ENCODE results near the gene DHX29. TPM values are rescaled to one million over a fixed set of nuclear protein-coding genes. Genes with fewer than 3 reads are reported as not detected.

The DHX29 gene
- total RNA-seq, 1 donor from 2014 or later = 28.3 TPM

DNA sequence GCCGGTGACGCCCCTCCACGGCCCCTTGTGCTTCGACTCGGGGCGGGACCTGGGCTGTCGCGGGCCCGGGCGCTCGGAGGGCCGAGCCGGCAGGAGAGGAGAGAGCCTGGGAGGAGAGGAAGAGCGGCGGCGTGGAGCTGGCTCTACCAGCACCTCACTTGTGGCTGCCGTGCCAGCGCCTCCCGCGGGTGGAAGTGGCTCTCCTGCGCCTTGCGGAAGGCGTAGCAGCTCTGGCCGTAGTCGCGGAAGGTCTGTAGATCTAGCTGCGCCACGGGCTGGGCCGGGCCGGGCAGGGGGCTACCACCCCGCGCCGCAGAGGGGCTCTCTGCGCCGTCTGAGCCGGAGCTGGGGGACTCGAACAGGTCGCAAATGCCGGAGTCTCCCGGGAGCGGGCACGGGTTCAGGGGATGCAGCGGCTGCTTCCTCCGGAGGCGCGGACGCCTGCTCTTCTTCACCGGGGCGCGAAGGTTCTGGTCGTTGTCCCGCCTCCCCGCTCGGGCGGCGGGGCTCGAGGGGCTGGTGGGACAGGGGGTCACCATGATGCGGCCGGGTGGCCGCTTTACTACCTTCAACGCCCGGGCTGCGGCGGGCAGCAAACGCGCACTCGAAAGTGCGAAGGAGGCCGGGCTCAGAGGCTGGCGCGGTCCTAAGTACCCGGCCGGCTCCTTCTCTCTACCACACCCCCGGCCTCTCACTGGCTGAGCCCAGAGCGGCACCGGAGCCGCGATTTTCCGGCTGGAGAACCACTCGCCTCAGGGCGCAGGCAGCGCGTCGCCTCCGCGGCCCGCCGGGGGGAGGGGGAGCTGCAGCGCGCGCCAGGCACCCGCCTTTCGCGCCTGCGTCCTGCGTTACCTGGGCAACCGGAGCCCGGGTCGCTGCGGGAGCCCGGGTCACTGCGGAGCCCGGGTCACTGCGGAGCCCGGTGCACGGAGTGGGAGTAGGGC lies 74.2 kb downstream of the DHX29 start, which contains the start of gene CCNO:
Gene CCNO (minus strand): TSS at position 624 of the 944 bp plus-strand sequence. CDS start 85 bp downstream, at position 539.
- DNase-seq (ENCODE audit: low spot score) = no peak

DNA sequence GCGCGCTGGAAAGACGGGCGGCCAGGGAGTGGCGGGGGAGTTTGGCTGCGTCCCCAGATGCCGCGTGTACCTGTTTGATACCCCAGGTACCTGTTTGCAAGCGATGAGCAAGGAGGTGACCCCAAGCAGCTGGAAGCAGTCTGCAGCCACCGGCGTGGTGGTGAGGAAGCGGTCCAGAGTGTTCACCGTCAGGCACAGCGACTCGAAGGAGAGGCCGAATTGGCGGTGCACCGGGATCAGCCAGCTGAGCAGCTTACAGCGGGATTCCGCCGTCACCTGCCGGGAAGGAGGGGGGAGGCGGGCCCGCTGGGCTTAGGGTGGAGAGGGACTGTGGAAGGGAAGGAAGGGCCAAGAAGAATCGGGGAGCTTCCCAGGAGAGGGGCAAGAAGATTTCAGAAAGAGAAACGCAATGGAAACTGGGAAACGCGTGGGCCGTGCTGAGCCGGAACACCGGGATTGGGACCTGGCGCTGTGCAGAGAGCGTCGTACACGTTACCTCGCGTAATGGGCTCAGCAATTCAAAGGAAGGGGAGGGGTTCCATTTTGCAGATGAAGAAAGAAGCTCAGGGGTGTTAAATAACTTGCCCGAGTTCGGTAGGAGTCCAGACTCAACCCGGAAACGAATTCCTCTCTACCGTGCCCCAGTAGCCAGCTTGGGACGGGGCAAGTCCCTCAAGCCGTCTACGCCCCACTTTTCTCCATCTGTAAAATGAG lies 75.1 kb downstream of the DHX29 start:
- DNase-seq (ENCODE audit: low spot score) = no peak

DNA sequence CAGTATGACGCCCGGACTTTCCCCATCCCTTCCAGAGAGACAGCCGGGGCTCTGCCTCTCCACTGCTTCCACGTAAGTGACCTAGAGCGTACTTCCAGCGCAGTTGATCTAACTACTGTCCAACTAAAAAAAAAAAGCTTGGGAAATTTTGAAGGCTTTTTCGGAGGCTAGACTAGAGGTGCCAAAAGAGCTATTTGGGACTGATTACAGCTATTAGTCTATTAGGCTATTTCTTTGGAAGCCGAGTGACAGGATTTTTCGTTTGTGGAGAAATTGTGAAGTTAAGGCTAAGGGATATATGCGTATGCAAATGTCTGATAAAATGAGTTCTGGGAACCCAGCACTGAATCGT lies 75.6 kb downstream of the DHX29 start:
- no peak for DNase-seq (ENCODE audit: low spot score)

DNA sequence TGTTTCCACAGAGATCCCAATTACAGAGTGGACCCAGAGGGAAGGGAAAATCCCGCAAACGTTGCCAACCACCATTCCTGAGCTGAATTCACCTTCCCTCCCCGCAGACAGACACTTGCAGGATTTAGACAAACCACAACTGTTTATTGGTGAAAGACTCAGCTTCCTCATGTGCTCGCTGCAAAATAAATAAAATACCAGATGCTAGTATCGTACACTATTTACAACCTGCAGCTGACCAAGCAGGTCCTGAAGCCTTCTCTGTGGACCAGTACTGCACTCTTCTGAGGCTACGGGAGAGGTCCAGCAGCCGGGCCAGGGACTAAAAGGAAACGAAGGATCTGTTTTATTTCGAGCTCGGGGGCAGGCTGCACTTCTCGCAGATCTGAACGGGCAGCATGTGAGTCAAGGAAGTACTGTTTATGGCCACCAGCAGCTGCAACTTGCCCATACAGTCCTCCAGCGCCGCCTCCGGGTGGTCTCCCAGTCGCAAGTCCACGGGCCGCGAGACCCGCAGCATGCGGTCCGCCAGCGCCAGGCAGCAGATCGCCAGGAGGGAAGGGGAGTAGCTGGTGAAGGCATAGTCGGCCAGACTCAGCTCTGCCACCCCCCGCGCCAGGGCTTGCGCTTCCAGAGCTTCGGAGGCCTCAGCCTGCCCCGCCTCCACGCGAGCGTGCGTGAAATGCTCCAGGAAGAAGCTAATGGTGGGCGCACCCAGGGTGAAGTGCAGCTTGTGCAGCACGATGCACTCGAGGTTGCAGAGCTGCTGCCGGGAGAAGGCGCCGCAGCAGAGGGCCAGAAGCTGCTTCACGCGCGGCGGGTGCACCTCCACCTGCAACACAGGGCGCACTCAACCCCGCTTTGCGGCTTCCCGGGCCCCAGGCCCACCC lies 76.2 kb downstream of the DHX29 start:
- DNase-seq (ENCODE audit: low spot score) = no peak

DNA sequence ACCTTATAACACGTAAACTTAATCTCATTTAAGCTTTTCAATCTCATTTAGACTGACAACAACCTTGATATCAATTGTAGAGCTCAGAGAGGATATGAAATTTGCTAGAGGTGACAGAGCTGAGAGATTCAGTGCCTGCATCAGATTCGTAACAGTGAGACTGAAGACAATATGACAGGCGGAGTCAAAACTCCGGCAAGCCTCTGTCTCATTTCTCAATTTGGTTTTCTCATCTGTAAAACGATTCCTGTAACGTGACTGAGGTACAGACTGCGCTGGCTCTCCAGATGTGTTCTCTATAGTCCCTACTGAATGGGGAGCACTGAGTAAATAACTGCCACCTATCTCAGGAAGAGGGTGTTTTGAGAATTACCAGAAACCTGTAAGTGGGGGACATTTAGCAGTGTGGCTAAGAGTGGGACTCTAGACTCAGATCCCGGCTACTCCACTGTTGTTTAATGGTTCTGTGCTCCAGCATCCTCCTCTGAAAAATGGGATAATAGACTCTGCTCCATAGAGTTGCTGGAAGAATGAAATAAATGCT lies 77.3 kb downstream of the DHX29 start:
- no peak for DNase-seq (ENCODE audit: low spot score)

DNA sequence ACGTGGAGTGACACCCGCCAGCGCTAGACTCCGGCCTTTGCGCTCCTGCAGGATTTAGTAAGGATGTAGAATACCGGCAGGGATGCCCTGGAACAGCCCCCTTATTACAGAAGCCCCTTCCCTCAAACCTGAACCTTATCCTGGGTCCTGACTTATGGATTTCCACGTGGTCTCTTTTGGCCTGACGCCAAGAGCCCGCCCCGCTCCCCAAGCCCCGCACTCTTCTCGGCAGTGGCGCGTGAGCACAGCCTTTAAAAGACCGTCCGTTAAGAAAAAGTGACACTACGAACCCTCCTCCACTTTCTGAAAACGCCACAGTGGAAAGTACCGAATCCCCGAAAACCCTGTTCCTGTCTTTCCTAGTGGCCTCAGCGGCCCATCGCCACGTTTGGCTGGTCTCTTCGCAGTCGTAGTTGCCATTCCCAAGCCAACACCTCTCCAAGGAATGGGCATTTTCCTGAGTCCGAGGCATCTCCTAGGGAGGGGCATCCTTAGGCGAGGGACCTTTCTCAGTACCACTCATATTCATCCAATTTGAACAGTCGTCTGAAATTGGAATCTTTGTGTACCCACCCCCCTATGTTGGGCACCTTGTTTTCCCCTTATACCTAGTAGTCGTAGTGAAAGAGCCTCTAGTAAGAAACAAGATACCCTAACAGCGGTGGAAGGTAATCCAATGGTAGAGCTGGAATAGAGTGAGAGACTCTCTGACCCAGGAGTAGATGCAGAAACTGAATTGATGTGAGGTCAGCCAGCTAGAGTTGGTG lies 79.6 kb downstream of the DHX29 start:
- DNase-seq (ENCODE audit: low spot score) = no peak

DNA sequence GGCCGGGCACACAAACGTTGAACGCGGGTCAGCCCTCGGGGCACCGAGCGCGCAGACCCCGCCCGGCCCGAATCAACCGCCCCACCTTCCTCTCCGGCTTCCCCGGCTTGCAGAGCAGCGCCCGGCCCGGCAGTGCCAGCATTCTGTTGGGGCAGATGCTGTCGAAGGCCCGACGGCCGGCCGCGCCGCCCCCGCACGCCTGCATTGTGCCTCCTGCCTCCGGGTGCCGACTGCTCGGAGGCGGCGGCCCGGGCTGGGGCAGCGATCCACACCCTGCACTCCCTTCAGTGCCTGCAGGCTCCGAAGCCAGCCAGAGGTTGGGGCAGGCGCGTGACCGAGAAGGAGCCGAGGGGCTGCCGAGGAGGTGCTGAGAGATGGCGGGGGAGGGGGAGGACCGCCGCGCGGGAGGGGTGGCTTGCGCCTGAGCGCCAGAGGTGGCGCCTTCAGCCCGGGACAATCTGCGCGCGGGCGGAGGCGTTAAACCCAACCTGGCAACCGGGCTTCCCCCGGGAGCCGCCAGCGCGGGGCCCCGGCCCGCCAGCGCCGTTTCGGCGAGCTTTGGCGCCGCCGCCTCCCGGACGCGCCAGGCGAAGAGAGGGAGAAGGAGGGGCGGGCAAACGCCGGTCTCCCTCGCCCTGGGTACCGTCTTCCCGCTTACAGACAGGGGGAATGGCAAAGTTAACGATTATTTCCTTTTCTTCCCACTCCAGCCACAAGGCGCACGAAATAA lies 80.4 kb downstream of the DHX29 start, which contains the start of gene MCIDAS:
Gene MCIDAS (minus strand): TSS at position 382 of the 730 bp plus-strand sequence. CDS start 177 bp downstream, at position 205.
- DNase-seq (ENCODE audit: low spot score) = no peak

DNA sequence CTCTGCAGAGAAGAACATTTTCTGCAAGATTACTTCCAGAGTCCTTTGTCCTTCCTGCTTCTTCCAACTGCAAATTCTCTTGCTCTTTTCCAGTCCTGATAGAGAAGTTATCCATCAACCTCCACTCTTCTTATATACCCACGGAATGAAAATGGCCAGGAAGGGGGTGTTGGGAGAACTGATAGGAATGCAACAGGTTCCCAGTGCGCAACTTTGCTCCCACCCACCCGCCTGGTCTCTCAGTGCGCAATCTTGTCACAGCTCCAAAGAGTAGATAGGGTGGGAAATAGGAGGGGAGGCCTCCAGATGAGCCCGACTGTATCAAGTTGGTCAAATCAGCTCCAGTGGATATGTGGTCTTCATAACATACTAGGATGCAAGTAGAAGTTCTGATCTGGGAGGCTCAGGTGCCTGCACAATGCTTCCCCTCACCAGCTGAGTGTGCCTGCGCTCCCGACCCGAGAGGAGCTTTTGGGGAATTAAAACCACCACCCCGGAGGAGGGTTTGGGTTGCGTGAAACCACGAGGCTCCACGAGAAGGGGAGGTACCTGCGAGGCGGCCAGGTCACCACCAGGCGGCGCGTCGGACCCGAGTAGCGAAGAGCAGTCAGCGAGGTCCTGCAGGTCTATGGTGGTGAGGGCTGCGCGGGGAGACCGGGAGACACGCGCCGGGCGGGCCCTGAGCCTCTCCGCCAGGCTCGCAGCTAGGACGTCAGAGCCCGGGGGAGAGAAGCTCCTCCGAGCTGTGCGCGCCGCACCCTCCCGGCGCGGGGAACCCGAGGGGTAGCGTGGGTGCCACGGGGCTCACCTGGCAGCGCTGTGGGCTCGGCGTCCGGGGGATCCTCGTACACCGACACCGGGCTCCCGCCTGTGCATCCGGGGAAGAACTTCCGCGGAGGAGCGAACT lies 81.2 kb downstream of the DHX29 start:
- DNase-seq (ENCODE audit: low spot score) = no peak

DNA sequence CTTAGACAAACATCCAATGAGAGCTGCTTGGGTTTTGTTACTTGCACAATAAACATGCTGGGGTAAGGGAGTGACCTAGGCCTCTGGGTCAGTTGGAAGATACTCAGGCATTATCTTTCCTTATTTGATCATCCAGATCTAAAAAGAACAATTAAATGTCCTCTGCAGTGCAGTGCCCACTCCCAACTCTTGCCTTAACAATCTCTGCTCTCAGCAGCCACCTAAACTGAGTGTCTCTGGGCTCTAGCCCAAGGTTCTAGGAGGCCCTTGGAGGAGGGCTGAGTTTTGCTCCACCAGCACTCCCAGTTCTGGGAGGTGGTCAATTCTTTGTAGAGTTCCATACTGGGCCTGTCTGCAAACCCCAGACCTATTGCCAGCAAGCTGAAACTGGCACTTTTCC lies 82.1 kb downstream of the DHX29 start:
- no peak for DNase-seq (ENCODE audit: low spot score)

DNA sequence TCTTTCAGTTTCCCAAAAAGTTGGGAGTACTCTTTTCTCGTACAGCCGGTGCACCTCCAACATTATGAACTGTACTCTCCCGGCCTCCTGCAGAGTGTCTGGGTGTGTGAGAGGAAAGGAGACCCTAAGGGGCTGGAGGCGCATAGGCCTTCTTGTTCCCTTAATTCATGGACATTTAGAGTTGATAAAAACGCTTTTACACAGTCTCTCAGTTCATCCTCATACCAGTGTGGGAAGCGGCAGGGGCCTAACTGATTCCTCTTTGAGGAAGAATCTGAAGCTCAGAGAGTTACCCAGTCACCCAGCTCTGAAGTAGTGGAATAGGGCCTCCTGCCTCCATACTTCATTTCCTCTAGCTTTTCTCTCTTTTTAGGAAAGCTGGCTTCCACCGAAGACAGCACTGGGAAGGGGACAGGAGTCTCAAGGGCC lies 83.7 kb downstream of the DHX29 start:
- DNase-seq (ENCODE audit: low spot score) = no peak

DNA sequence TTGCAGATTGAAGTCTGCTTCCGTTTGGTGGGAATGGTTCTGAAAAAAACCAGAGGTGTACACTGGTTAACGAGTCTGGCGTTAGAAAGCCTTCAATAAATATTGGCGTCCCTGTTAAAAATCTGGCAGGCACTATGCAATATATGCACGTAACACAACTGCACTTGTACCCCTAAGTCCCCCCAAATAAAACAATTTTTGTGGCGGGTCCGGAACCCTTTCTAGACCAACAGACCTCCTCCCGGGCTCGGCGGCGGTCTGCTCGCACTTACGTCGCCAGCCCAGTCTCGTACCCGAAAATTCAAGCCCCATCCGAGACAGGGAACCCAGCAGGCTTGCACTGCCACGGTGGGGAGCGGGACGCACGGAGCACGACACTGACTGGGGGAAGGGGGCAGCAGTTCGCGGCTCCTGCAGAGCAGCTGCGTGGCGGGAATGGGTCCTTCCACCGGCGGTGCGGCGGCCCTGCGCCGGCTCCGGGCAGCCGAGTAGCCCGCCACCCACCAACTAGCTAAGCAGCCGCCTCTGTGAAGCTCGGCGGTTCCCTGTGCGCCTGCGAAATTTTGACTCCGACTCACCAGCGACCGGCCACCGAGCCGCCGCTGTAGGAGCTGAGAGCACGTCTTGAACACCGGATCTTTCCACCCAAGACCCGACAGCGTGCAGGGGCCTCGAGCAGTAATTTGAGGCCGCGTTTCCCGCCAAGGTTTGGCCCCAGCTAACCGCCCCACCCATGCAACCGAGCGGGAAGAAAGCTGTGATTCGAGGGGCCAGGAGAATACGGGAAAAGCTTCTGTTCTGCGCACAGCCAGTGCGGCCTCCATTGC lies 84.3 kb downstream of the DHX29 start:
- DNase-seq (ENCODE audit: low spot score) = no peak

DNA sequence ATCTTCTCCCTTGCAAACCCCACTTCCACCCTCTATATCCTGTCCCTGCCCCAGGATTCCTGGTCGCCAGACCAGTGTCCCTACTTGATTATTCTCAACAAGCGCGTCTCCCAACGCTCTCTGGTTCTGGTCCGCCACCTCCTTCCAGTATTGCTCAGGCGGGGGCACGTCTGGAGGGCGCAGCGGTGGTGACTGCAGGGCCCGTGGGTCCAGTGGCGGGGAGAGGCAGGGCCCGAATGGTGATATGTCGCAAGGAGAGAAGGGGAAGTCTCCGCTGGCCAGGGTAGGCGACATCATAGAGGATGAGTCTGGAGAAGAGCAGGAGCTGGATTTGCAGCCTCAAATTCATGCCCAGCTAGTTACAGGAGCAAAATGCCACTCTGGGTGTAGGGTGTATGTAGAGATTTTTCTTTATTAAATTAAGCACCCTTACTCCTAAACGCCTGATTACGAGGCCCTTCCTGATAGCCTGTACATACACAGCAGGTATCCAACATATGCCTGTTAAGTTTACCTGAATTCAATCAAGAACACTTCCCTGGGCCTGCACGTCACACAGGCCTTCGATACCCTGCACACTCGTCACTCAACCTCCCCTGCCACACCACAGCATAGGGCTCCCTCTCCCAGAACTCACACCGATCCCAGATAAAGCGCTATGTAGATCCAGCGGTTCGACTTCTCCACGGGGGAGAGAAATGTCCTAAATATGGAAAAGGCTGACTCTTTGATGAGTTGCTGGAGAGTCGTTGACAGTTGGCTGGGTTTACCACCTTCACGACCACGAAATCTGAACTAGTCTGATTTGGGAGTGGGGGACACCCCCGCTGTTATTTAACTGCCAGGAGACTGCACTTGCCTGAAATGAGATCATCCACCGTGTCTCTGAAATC lies 85.2 kb downstream of the DHX29 start:
- DNase-seq (ENCODE audit: low spot score) = no peak

DNA sequence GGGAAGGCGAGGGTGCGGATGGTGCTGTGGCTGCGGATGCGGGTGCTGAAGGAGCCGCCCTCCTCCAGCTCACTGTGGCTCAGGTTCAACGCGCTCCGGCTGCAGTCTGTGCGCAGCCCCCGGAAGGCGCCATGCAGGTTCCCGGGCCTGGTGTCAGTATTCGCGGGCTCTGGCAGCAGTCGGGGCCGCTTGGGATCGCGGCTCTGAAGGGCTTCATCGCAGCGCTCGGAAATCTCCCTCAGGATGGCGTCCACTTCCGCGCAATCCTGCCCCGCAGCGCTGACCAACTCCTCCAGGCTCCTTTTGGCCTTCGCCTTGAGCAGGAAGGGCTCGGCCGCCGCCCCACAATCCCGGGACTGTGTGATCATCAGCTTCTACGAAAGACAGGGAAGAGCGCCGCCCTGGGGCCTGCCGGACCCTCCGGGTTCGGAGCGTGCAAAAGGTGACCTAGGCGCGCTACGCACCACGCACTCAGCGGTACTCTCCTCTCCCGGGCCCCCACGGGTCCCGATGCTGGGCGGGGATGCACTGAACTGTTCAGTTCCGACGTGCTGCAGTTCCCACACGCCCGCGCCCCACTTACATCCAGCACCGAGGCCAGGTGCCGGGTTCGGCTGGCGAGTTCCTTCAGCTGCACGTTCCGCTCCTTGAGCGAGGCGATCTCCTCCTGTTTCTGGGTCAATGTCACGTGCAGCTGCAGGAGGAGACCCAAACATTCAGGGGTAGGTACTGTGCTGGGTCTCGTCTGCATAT lies 86.9 kb downstream of the DHX29 start:
- peak; percentile 89 for DNase-seq (ENCODE audit: low spot score)

DNA sequence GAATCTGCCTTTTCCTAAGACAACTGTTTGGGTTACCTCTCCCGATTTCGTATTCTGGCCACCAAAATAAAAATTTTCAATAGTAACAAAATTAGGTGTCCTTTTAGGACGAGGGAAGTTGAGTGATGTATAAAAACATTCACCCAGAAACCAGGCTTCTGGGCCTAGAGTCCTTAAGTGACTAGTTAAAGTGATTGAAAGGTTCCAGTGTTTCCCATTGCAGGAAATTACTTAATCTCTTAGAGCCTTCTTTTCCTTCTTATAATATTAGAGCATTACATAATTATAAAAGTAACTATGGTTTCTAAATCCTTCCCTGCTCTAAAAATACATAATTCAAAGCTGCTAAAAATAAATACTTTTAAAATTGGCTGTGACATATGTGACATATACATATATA lies 87.7 kb downstream of the DHX29 start:
- no peak for DNase-seq (ENCODE audit: low spot score)

DNA sequence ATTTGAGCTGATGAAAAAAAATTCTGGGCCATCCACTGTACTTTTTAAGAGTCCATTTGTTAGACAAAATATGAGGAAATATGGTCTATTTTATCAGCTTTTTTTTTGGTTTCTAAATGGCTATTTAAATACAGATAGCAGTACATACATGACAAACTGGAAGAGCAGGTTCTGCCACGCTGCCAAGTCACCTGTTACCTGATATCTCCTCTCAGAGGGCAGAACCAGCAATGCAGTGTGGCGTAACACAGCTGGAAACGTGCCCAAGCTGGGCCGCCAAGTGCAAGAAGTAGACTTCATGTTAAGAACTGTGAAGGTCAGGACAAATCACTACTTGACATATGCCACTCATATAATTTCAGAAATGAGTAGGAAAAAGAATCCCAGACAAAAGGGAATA lies 88.5 kb downstream of the DHX29 start:
- no peak for DNase-seq (ENCODE audit: low spot score)
